Erythroblast (primary cell): ENCODE measurements around the gene KDM4C.
"Not testable (repeated sequence)": the region's sequence is repeated elsewhere in the genome, so short reads cannot be mapped to it uniquely, and the experiment has no call there.

Experiments
- DNase-seq, 2 experiments: peaks; one replicate each; lab custom pipeline; 2025; lab: John Stamatoyannopoulos, UW
- GATA1 ChIP-seq: IDR thresholded peaks from 2 replicates; pipeline ENCODE4 v1.6.1; 2011; ENCODE audit warnings: low read depth, mild to moderate bottlenecking, control low read depth, low read length, moderate library complexity
- POLR2A ChIP-seq: IDR thresholded peaks from 2 replicates; pipeline ENCODE4 v1.6.1; 2011; ENCODE audit warnings: mild to moderate bottlenecking, low read length

The KDM4C gene

GRCh38 chr9:6779417-6780241 lies 21.9 kb downstream of the KDM4C start:
- no peak for TF ChIP-seq POLR2A
- peak; percentile 57 to 77 for DNase-seq

DNA sequence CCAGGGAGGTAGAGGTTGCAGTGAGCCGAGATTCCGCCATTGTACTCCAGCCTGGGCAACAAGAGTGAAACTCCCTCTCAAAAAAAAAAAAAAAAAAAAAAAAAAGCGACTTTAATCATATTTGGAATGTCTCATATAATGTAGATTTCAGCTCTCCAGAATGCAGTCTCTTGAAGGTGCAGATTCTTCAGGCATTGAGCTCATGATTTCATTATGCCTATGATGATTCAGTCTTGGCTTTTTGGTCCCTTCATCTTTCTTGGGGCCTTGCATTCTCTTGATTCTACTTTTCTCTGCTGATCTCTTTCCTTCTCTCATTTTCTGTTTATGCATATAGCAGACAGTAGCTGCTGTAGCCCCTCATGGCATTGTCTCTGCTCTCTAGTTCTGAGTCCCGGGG lies 22.9 kb downstream of the KDM4C start:
- TF ChIP-seq POLR2A: no peak
- DNase-seq: no peak

GRCh38 chr9:6781476-6781875 lies 23.7 kb downstream of the KDM4C start:
- no peak for DNase-seq
- no peak for TF ChIP-seq POLR2A
- no peak for TF ChIP-seq GATA1

GRCh38 chr9:6782345-6782744 lies 24.6 kb downstream of the KDM4C start:
- TF ChIP-seq POLR2A (no peak), GATA1 (no peak)
- no peak for DNase-seq

DNA sequence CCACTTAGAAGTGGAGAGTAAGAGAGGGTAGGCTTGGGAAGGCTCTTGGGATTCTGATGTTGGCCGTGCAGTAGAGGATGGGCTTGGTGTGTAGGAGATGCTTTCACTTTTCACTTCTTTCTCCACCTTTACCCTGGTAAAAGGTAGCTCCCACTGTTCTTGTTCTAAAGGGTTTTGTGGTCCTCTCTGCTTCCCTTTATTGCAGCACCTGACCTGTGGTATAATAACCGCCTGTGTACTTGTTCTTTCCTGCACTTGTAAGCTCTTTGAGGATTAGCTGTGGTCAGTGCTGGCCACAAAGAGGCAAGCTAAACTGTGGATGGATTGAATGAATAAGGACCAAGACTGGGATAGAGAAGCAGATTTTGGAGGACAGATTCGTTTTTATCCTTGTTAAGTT lies 25.2 kb downstream of the KDM4C start:
- no peak for DNase-seq
- TF ChIP-seq GATA1: no peak
- TF ChIP-seq POLR2A: no peak

- TF ChIP-seq POLR2A (no peak), GATA1 (no peak)
- DNase-seq: no peak
Observed at GRCh38 chr9:6783753-6784152, 26.0 kb downstream of the KDM4C start.

DNA sequence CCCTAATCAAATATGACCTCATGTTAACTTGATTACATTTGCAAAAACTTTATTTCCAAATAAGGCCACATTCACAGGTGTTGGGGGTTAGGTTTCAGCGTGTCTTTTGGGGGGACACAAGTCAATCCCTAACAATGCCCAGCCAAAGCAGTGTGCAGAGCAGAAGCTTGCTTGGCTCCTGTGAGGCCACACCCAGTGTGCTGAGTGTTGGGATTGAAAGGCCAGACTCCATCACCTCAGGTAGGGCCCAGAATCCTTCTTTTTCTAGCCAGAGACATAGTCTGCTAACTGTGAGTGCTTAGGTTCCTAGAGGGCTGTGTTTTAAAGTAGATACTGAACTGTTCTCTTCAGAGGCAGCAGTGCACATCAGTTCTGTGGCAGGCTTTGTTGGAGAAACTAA lies 27.9 kb downstream of the KDM4C start:
- TF ChIP-seq POLR2A: no peak
- TF ChIP-seq GATA1: no peak
- DNase-seq: peak in 1 of 2 experiments; percentile 7

DNA sequence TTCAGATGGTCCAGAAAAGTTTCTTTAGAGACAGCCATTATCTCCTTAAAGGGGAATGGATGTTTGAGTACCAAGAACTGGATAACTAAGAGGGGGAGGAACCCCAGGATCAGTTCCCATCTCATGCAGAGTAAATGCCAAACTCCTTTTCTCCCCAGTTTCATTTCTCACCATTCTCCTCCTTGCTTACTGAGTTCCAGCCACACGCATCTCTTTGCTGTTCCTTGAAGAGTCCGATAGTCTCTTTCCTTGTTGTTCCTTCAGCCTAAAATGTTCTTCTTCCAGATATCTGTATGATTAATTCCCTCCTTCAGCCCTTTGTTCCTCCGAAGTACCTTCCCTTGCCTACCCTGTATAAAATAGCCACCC lies 30.0 kb downstream of the KDM4C start:
- TF ChIP-seq POLR2A (no peak), GATA1 (no peak)
- DNase-seq: no peak

GRCh38 chr9:6788162-6789016 lies 30.6 kb downstream of the KDM4C start:
- TF ChIP-seq GATA1: no peak
- TF ChIP-seq POLR2A: no peak
- DNase-seq: no peak

DNA sequence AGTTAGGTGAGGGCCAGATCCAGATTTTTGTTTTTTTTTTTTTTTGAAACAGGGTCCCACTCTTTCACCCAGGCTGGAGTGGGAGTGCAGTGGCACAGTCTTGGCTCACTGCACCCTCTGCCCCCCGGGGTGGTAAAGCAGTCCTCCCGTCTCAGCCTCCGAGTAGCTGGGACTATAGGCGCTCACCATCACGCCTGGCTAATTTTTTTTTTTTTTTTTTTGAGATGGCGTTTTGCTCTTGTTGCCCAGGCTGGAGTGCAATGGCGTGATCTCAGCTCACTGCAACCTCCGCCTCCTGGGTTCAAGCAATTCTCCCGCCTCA lies 31.2 kb downstream of the KDM4C start:
- DNase-seq: not testable (repeated sequence)

GRCh38 chr9:6790866-6791265 lies 33.1 kb downstream of the KDM4C start:
- TF ChIP-seq POLR2A (no peak), GATA1 (no peak)

GRCh38 chr9:6793203-6793602 lies 35.4 kb downstream of the KDM4C start:
- TF ChIP-seq POLR2A: no peak
- TF ChIP-seq GATA1: no peak
- no peak for DNase-seq

More at GRCh38 chr9:6790866-6791265, 33.1 kb downstream of the KDM4C start:
- DNase-seq: no peak

DNA sequence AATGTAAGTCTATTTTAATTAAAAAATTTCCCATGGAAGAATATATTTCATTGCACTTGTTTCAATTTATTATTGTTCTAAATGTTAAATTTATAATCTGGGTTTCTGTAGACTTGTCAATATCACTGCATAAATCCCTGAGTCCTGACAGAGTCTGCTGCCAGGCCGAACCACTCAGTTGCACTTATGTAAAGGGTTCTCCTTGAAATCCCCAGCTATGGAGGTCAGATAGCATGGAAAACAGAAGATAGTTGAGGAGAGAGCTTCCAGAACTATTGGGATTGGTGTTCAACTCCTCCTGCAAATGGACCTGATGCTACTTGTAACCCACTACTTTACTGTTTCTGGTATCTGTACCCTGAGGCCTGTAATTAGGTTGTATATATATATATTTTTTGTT lies 37.2 kb downstream of the KDM4C start:
- TF ChIP-seq POLR2A (no peak), GATA1 (no peak)
- DNase-seq: no peak

DNA sequence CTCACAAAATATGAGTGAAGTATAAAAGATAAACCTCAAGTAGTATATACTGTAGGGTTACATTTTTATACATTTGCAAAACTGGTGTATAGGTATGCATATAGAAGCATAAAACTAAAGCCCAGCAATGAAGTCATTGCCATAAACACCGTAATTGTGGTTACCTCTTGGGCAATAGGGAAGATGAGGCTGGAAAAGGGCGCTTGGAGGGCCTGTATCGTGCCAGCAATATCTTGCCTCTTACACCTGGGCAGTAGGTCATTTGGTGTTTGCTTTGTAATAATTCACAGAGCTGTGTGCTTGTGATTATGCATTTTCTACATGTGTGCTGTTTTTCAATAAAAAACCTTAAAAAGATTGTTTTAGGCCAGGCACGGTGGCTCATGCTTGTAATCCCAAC lies 45.2 kb downstream of the KDM4C start:
- no peak for TF ChIP-seq POLR2A
- no peak for TF ChIP-seq GATA1
- no peak for DNase-seq
